H9 (cell line): Measurements from ENCODE around the gene GARS1. TPM values are rescaled to one million over a fixed set of nuclear protein-coding genes. Genes with fewer than 3 reads are reported as not detected.

Experiments
- DNase-seq: peaks from one replicate; pipeline ENCODE4 v3.0.0-alpha.2; 2017
- H2AFZ ChIP-seq: one replicate; pipeline ENCODE4 v1.6.1; 2013; ENCODE audit warnings: mild to moderate bottlenecking, low read length, control low read depth, moderate library complexity
- H2AK5ac ChIP-seq: 2 replicates; pipeline ENCODE4 v1.6.1; 2013; ENCODE audit warnings: low read length, control low read depth, mixed read lengths; ENCODE audit not compliant: insufficient read length
- H2BK120ac ChIP-seq: one replicate; pipeline ENCODE4 v1.6.1; 2013; ENCODE audit warnings: low read depth, mild to moderate bottlenecking, low read length, control low read depth, inconsistent platforms; ENCODE audit not compliant: poor library complexity, severe bottlenecking
- H2BK12ac ChIP-seq: 2 replicates; pipeline ENCODE4 v1.6.1; 2013; ENCODE audit warnings: low read length, control low read depth, mixed read lengths, low read depth; ENCODE audit not compliant: insufficient read length
- H2BK15ac ChIP-seq: 2 replicates; pipeline ENCODE4 v1.6.1; 2013; ENCODE audit warnings: low read depth, low read length, control low read depth
- H2BK20ac ChIP-seq: one replicate; pipeline ENCODE4 v1.6.1; 2013; ENCODE audit warnings: low read depth, mild to moderate bottlenecking, low read length, control low read depth, inconsistent platforms; ENCODE audit not compliant: poor library complexity, severe bottlenecking
- H2BK5ac ChIP-seq: 2 replicates; pipeline ENCODE4 v1.6.1; 2013; ENCODE audit warnings: low read length, control low read depth, mixed read lengths; ENCODE audit not compliant: insufficient read length
- H3K14ac ChIP-seq: 2 replicates; pipeline ENCODE4 v1.6.1; 2013; ENCODE audit warnings: low read length, control low read depth; ENCODE audit not compliant: insufficient read depth
- H3K18ac ChIP-seq: 2 replicates; pipeline ENCODE4 v1.6.1; 2013; ENCODE audit warnings: low read depth, mild to moderate bottlenecking, mixed read lengths, low read length, control low read depth; ENCODE audit not compliant: insufficient read length
- H3K23ac ChIP-seq: 2 replicates; pipeline ENCODE4 v1.6.1; 2013; ENCODE audit warnings: low read length, control low read depth, mixed read lengths, low read depth; ENCODE audit not compliant: insufficient read length
- H3K23me2 ChIP-seq: 2 replicates; pipeline ENCODE4 v1.6.1; 2013; ENCODE audit warnings: low read depth, mild to moderate bottlenecking, mixed read lengths, low read length, control low read depth; ENCODE audit not compliant: insufficient read length, poor library complexity, severe bottlenecking
- H3K27ac ChIP-seq: 2 replicates; pipeline ENCODE4 v1.5.1; 2013; ENCODE audit warnings: low read length, control low read depth, mixed read lengths, low read depth; ENCODE audit not compliant: insufficient read length
- H3K27me3 ChIP-seq: 2 replicates; pipeline ENCODE4 v1.6.1; 2013; ENCODE audit warnings: low read length, control low read depth, inconsistent platforms; ENCODE audit not compliant: insufficient read depth
- H3K4ac ChIP-seq: 2 replicates; pipeline ENCODE4 v1.6.1; 2013; ENCODE audit warnings: low read depth, mild to moderate bottlenecking, control low read depth, inconsistent platforms, low read length, moderate library complexity
- H3K4me1 ChIP-seq: 2 replicates; pipeline ENCODE4 v1.6.1; 2013; ENCODE audit warnings: low read length, control low read depth, inconsistent platforms; ENCODE audit not compliant: insufficient read depth
- H3K4me2 ChIP-seq: 2 replicates; pipeline ENCODE4 v1.6.1; 2013; ENCODE audit warnings: low read length, control low read depth, mixed read lengths; ENCODE audit not compliant: insufficient read length, insufficient read depth
- H3K56ac ChIP-seq: 2 replicates; pipeline ENCODE4 v1.6.1; 2013; ENCODE audit warnings: low read depth, mild to moderate bottlenecking, mixed read lengths, low read length, control low read depth; ENCODE audit not compliant: insufficient read length
- H3K79me1 ChIP-seq: 2 replicates; pipeline ENCODE4 v1.6.1; 2013; ENCODE audit warnings: low read depth, mild to moderate bottlenecking, moderate library complexity, low read length, control low read depth, inconsistent platforms; ENCODE audit not compliant: insufficient read depth, poor library complexity, severe bottlenecking
- H3K79me2 ChIP-seq: 2 replicates; pipeline ENCODE4 v1.6.1; 2013; ENCODE audit warnings: low read length, control low read depth, inconsistent platforms; ENCODE audit not compliant: insufficient read depth
- H3K9ac ChIP-seq: 2 replicates; pipeline ENCODE4 v1.6.1; 2013; ENCODE audit warnings: low read length, control low read depth, mixed read lengths; ENCODE audit not compliant: insufficient read length; ENCODE audit errors: extremely low read depth
- H3K9me3 ChIP-seq: one replicate; pipeline ENCODE4 v1.6.1; 2013; ENCODE audit warnings: low read depth, low read length, inconsistent platforms; ENCODE audit not compliant: control insufficient read depth
- H3T11ph ChIP-seq: one replicate; pipeline ENCODE4 v1.6.1; 2013; ENCODE audit warnings: mild to moderate bottlenecking, low read length, control low read depth, inconsistent platforms
- H4K20me1 ChIP-seq: one replicate; pipeline ENCODE4 v1.6.1; 2013; ENCODE audit not compliant: control insufficient read depth, insufficient read length, insufficient read depth
- H4K5ac ChIP-seq: 2 replicates; pipeline ENCODE4 v1.6.1; 2013; ENCODE audit warnings: low read depth, mild to moderate bottlenecking, mixed read lengths, low read length, control low read depth; ENCODE audit not compliant: insufficient read length
- H4K8ac ChIP-seq: replicated peaks from 2 replicates; pipeline ENCODE4 v1.6.1; 2013; ENCODE audit warnings: low read length, control low read depth, mixed read lengths, low read depth; ENCODE audit not compliant: insufficient read length
- H4K91ac ChIP-seq: 2 replicates; pipeline ENCODE4 v1.6.1; 2013; ENCODE audit warnings: low read depth, mild to moderate bottlenecking, moderate library complexity, mixed read lengths, low read length, control low read depth; ENCODE audit not compliant: insufficient read length
- H3K27ac Mint-ChIP-seq, 3 experiments: 2 replicates in 2 of 3; 3 replicates in 1 of 3; pipeline ENCODE4 v1.8.0; 2020 to 2021; ENCODE audit warnings: mixed read lengths in 3 of 3, mild to moderate bottlenecking in 1 of 3, moderate library complexity in 1 of 3
- H3K27me3 Mint-ChIP-seq: 2 replicates; pipeline ENCODE4 v1.8.0; 2021; ENCODE audit warnings: low read depth, mild to moderate bottlenecking, moderate library complexity, mixed read lengths
- H3K36me3 Mint-ChIP-seq, 3 experiments: 2 replicates in 2 of 3; 3 replicates in 1 of 3; pipeline ENCODE4 v1.8.0; 2020 to 2021; ENCODE audit warnings: low read depth in 3 of 3, mixed read lengths in 3 of 3; ENCODE audit not compliant: insufficient read depth in 1 of 3
- H3K4me1 Mint-ChIP-seq, 2 experiments: 2 replicates each; pipeline ENCODE4 v1.8.0; 2020; ENCODE audit warnings: mixed read lengths in 2 of 2
- H3K4me3 Mint-ChIP-seq, 2 experiments: 2 replicates in 1 of 2; 3 replicates in 1 of 2; pipeline ENCODE4 v1.8.0; 2020 to 2021; ENCODE audit warnings: mild to moderate bottlenecking in 2 of 2, mixed read lengths in 2 of 2, moderate library complexity in 1 of 2
- H3K9me3 Mint-ChIP-seq, 2 experiments: 2 replicates in 1 of 2; 3 replicates in 1 of 2; pipeline ENCODE4 v1.8.0; 2020; ENCODE audit warnings: mild to moderate bottlenecking in 2 of 2, mixed read lengths in 2 of 2, moderate library complexity in 1 of 2
- CTCF ChIP-seq: fragments of 200-600 bp; sonication (generic); conservative IDR thresholded peaks from 3 replicates; pipeline ENCODE4 v1.8.0; 2021; ENCODE audit warnings: antibody characterized with exemption, mild to moderate bottlenecking
- WGBS: extraction: QIAGEN DNeasy Blood & Tissue Kit; methylation state at CpG from one replicate; pipeline ENCODE4 v1.1.7; 2013; ENCODE audit warnings: missing lambda C conversion rate, low lambda C conversion rate, mixed read lengths; ENCODE audit not compliant: insufficient read length; ENCODE audit errors: extremely low coverage; 5-methylcytosine and 5-hydroxymethylcytosine counted together
- total RNA-seq: library from RNA; stranded (reverse); gene quantifications from 2 replicates; pipeline ENCODE4 v1.2.1, GENCODE V29; 2021

GARS1 gene
- total RNA-seq, 1 experiment from 2014 or later = 234 TPM

DNA sequence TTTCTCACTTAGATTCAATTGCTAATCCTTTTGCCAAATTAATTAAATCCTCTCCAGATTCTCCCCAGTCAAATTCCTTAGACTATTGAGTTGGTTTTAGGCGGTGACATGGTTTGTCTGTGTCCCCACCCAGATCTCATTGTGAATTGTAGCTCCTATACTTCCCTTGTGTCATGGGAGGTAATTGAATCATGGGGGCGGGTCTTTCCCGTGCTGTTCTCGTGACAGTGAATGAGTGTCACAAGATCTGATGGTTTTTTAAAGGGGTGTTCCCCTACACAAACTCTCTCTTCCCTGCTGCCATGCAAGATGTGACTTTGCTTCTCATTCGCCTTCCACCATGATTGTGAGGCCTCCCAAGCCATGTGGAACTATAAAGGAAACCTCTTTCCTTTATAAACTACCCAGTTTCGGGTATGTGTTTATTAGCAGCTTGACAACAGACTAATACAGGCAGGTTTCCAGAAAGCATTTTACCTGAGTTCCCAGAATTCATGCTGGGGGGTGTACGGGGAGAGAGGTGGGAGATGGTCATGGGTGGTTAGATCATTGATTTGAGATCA lies 44.7 kb upstream of the GARS1 start:
- Histone ChIP-seq H2BK12ac (no peak overlapping the region), H3K4me2 (no peak overlapping the region), H3T11ph (no peak overlapping the region), H4K20me1 (no peaks in the 10 kb centered on the region), H3K79me1 (no peaks in the 10 kb centered on the region), H2BK5ac (no peak overlapping the region), H3K9me3 (no peaks in the 10 kb centered on the region), H4K8ac (no peak overlapping the region), H3K9ac (no peak overlapping the region), H3K27ac (no peak overlapping the region), H3K79me2 (no peaks in the 10 kb centered on the region), H2BK120ac (no peak overlapping the region), H2BK15ac (no peak overlapping the region), H3K18ac (no peak overlapping the region), H3K4me1 (no peaks in the 10 kb centered on the region; the same call in 1 of the 2 replicates), H2AFZ (no peak overlapping the region), H2BK20ac (no peak overlapping the region), H3K23ac (no peak overlapping the region), H4K5ac (no peak overlapping the region), H2AK5ac (no peak overlapping the region), H3K4ac (no peak overlapping the region), H3K23me2 (no peaks in the 10 kb centered on the region), H4K91ac (no peak overlapping the region), H3K14ac (no peak overlapping the region), H3K27me3 (no peaks in the 10 kb centered on the region), H3K56ac (no peak overlapping the region)
- no peak for TF ChIP-seq CTCF
- Mint-ChIP-seq H3K4me3 (no peak overlapping the region), H3K27me3 (peaks cover 1% of the 10 kb centered on the region; the same call in 1 of the 2 replicates), H3K4me1 (peaks cover 31 to 38% of the 10 kb centered on the region in 2 experiments), H3K27ac (no peak overlapping the region), H3K9me3 (peaks cover 0 to 5% of the 10 kb centered on the region in 2 experiments; a peak in 3 of 5 replicates), H3K36me3 (no peaks in the 10 kb centered on the region; a peak in 3 of 7 replicates)
- no peak for DNase-seq
- WGBS = no CpG with 5 or more reads among the region's 7 CpGs
